ENCODE measurements around the gene ABCC9.

GRCh38 chr12:21849878-21850277, 91.3 kb downstream of the ABCC9 start:
- TF ChIP-seq CTCF (conservative IDR thresholded peaks at IDR 0.05) (no peak), ZFX (IDR thresholded peaks at IDR 0.05) (no peak)

All from C4-2B (cell line).